Endothelial cell of umbilical vein (primary cell): ENCODE measurements around the gene CCR5AS.

Experiments used
- BruUV-seq: library from RNA; stranded (reverse); fragments of 400-500 nt; replicated peaks from 2 replicates; lab custom pipeline; 2021; lab: Mats Ljungman, UMichigan
- CTCF ChIA-PET: fragments of 300-600, 350-600 bp; sonication (Branson Sonifier 250); formaldehyde crosslinking; loops from one replicate; lab custom pipeline; 2021; ENCODE audit warnings: antibody characterized with exemption, inconsistent platforms; lab: Charles Lee
- POLR2A ChIA-PET: fragments of 300-600, 350-600 bp; sonication (Branson Sonifier 250); formaldehyde crosslinking; loops from one replicate; lab custom pipeline; 2021; ENCODE audit warnings: antibody characterized with exemption, inconsistent platforms; lab: Charles Lee
- DNase-seq: peaks from one replicate; pipeline ENCODE4 v3.0.0-alpha.2; 2011; ENCODE audit warnings: low read depth, low spot score
- FAIRE-seq: peaks from 2 replicates; lab custom pipeline; 2011; peaks lifted over from hg19 to GRCh38; lab: Jason Lieb, UNC
- H2AFZ ChIP-seq: 2 replicates; pipeline ENCODE4 v1.6.0; 2012; ENCODE audit warnings: low read depth, low read length, control low read depth, inconsistent platforms
- H3K27ac ChIP-seq: 2 replicates; pipeline ENCODE4 v1.5.1; 2011; ENCODE audit warnings: low read depth, mild to moderate bottlenecking, control low read depth, low read length, moderate library complexity; ENCODE audit not compliant: insufficient read depth
- H3K27me3 ChIP-seq, 2 experiments: 2 replicates each; pipeline versions ENCODE4 v1.6.0 to v1.6.1; 2011; ENCODE audit warnings: low read length in 2 of 2, mixed read lengths in 1 of 2; ENCODE audit not compliant: control insufficient read depth in 2 of 2, insufficient read depth in 2 of 2
- H3K36me3 ChIP-seq, 2 experiments: 2 replicates in 1 of 2; 3 replicates in 1 of 2; pipeline ENCODE4 v1.5.1; 2011; ENCODE audit warnings: low read length in 2 of 2, mild to moderate bottlenecking in 1 of 2, moderate library complexity in 1 of 2; ENCODE audit not compliant: control insufficient read depth in 2 of 2, insufficient read depth in 2 of 2; ENCODE audit errors: extremely low read depth in 1 of 2
- H3K4me1 ChIP-seq: 3 replicates; pipeline ENCODE4 v1.5.1; 2011; ENCODE audit warnings: mild to moderate bottlenecking, low read length; ENCODE audit not compliant: control insufficient read depth, insufficient read depth; ENCODE audit errors: extremely low read depth
- H3K4me2 ChIP-seq: 2 replicates; pipeline ENCODE4 v1.6.1; 2011; ENCODE audit warnings: low read length, control low read depth, mixed read lengths; ENCODE audit not compliant: insufficient read depth
- H3K4me3 ChIP-seq, 3 experiments: fragments of 200-600 bp in 1 of 3; sonication (generic), shearing (Covaris generic) in 1 of 3; replicated peaks in 1 of 3; 2 replicates each; pipeline ENCODE4 v1.5.1; 2011 to 2016; ENCODE audit warnings: control low read depth in 3 of 3, low read length in 3 of 3, mild to moderate bottlenecking in 2 of 3, inconsistent platforms in 1 of 3, low read depth in 1 of 3, moderate library complexity in 1 of 3; ENCODE audit not compliant: insufficient read depth in 1 of 3
- H3K79me2 ChIP-seq: 2 replicates; pipeline ENCODE4 v1.6.0; 2012; ENCODE audit warnings: low read length, inconsistent platforms; ENCODE audit not compliant: control insufficient read depth, insufficient read depth
- H3K9ac ChIP-seq: replicated peaks from 2 replicates; pipeline ENCODE3; 2011; ENCODE audit warnings: low read length, control low read depth; ENCODE audit not compliant: insufficient read depth; ENCODE audit errors: extremely low read depth
- H3K9me1 ChIP-seq: replicated peaks from 3 replicates; pipeline ENCODE4 v1.6.0; 2011; ENCODE audit warnings: mild to moderate bottlenecking, low read length; ENCODE audit not compliant: control insufficient read depth, insufficient read depth; ENCODE audit errors: extremely low read depth
- H3K9me3 ChIP-seq: replicated peaks from 2 replicates; pipeline ENCODE4 v1.5.1; 2012; ENCODE audit warnings: low read length, inconsistent platforms; ENCODE audit not compliant: control insufficient read depth, insufficient read depth
- H4K20me1 ChIP-seq: replicated peaks from 2 replicates; pipeline ENCODE3; 2011; ENCODE audit warnings: mild to moderate bottlenecking, low read length; ENCODE audit not compliant: control insufficient read depth, insufficient read depth; ENCODE audit errors: extremely low read depth
- CTCF ChIP-seq, 2 donors: IDR thresholded peaks; 1 replicate in 1 of 2; 2 replicates in 1 of 2; pipeline ENCODE4 v1.5.1; 2011; ENCODE audit warnings: low read length in 2 of 2, mild to moderate bottlenecking in 2 of 2, moderate library complexity in 2 of 2, control low read depth in 1 of 2, inconsistent platforms in 1 of 2, low read depth in 1 of 2; ENCODE audit not compliant: insufficient read depth in 1 of 2; ENCODE audit errors: extremely low read depth in 1 of 2
- EZH2 ChIP-seq: IDR thresholded peaks from 2 replicates; pipeline ENCODE4 v1.6.1; 2012; ENCODE audit warnings: borderline replicate concordance, low read depth, mild to moderate bottlenecking, moderate library complexity, low read length, inconsistent platforms; ENCODE audit not compliant: severe bottlenecking
- FOS ChIP-seq: IDR thresholded peaks from 2 replicates; pipeline ENCODE4 v1.6.1; 2011; ENCODE audit warnings: mild to moderate bottlenecking, low read length, moderate library complexity, borderline replicate concordance; ENCODE audit not compliant: insufficient read depth
- GATA2 ChIP-seq: IDR thresholded peaks from 2 replicates; pipeline ENCODE4 v1.7.0; 2011; ENCODE audit warnings: low read depth, mild to moderate bottlenecking, moderate library complexity, mixed read lengths, low read length; ENCODE audit not compliant: insufficient read length, insufficient read depth
- JUN ChIP-seq: IDR thresholded peaks from 2 replicates; pipeline ENCODE4 v1.6.1; 2011; ENCODE audit warnings: borderline replicate concordance, low read depth; ENCODE audit not compliant: insufficient read length, insufficient read depth
- MAX ChIP-seq: IDR thresholded peaks from 2 replicates; pipeline ENCODE4 v1.6.1; 2011; ENCODE audit not compliant: insufficient read depth, insufficient read length
- MYC ChIP-seq: IDR thresholded peaks from one replicate; pipeline ENCODE4 v1.6.1; 2011; ENCODE audit warnings: mild to moderate bottlenecking, low read depth, low read length
- POLR2A ChIP-seq: IDR thresholded peaks from 2 replicates; pipeline ENCODE4 v1.6.1; 2012; ENCODE audit warnings: low read depth, mild to moderate bottlenecking, control low read depth, low read length
- POLR2AphosphoS5 ChIP-seq: IDR thresholded peaks from 2 replicates; pipeline ENCODE4 v1.6.1; 2012; ENCODE audit warnings: low read depth, mild to moderate bottlenecking, control low read depth, low read length, moderate library complexity; ENCODE audit not compliant: insufficient read depth
- dilution Hi-C: fragments of 300-500 bp; cut with MboI; formaldehyde crosslinking; loops from one replicate; pipeline ENCODE4 v1.15.0; 2019; ENCODE audit warnings: low sequenced_read_pairs; ENCODE audit not compliant: extremely low pct_ligation_motif_present
- intact Hi-C: fragments of 100-400 bp; cut with micrococcal nuclease; formaldehyde crosslinking; loops from one replicate; pipeline ENCODE4 v1.10.0; 2022

The CCR5AS gene

GRCh38 chr3:46368569-46368968 lies 38.3 kb downstream of the CCR5AS start:
- FAIRE-seq (no peak), DNase-seq (no peak)
- BruUV-seq = no TSS peak
- dilution Hi-C loops (no loop called here), intact Hi-C loops (no loop called here)
- POLR2A ChIA-PET = no interaction called here
- no peak overlapping the region for H3K9ac ChIP-seq
- H3K4me1 ChIP-seq = no peaks in the 10 kb centered on the region
- H3K27me3 ChIP-seq = peaks cover 9 to 14% of the 10 kb centered on the region in 2 experiments
- no peaks in the 10 kb centered on the region for H4K20me1 ChIP-seq
- CTCF ChIA-PET = interaction anchor here (1.0 to 6.1 kb wide), 5 partner anchors 9 to 430 kb away, joined by 3 to 45 read pairs (median 4); no protein-coding TSS in a partner anchor
- H3K4me3 ChIP-seq = no peak overlapping the region
- H3K79me2 ChIP-seq = no peaks in the 10 kb centered on the region
- no peaks in the 10 kb centered on the region for H3K9me1 ChIP-seq
- no peak overlapping the region for H3K4me2 ChIP-seq
- H3K36me3 ChIP-seq = no peaks in the 10 kb centered on the region
- no peak overlapping the region for H2AFZ ChIP-seq
- H3K27ac ChIP-seq = no peak overlapping the region
- no peak for TF ChIP-seq CTCF (IDR thresholded peaks at IDR 0.05; ENCODE audit: extremely low read depth in 1 of 2, insufficient read depth in 1 of 2, low read depth in 1 of 2, low read length in 2 of 2)
- TF ChIP-seq EZH2 = no peak
- H3K9me3 ChIP-seq = no peaks in the 10 kb centered on the region

GRCh38 chr3:46367811-46368210 lies 39.1 kb downstream of the CCR5AS start:
- dilution Hi-C loops (no loop called here), intact Hi-C loops (no loop called here)
- H3K79me2 ChIP-seq = no peaks in the 10 kb centered on the region
- H3K36me3 ChIP-seq = no peaks in the 10 kb centered on the region
- no peaks in the 10 kb centered on the region for H3K9me3 ChIP-seq
- H3K27ac ChIP-seq = no peak overlapping the region
- H3K9ac ChIP-seq = no peak overlapping the region
- H4K20me1 ChIP-seq = no peaks in the 10 kb centered on the region
- DNase-seq (no peak), FAIRE-seq (no peak)
- no peak overlapping the region for H3K4me3 ChIP-seq
- H3K9me1 ChIP-seq = no peaks in the 10 kb centered on the region
- no peaks in the 10 kb centered on the region for H3K4me1 ChIP-seq
- no peak overlapping the region for H3K4me2 ChIP-seq
- ChIA-PET POLR2A (no interaction called here), CTCF (interaction anchor here (4.0 to 6.1 kb wide), 2 partner anchors 10 to 92 kb away, joined by 32 to 45 read pairs; no protein-coding TSS in a partner anchor)
- no TSS peak for BruUV-seq
- H2AFZ ChIP-seq = no peak overlapping the region
- H3K27me3 ChIP-seq = peaks cover 8 to 14% of the 10 kb centered on the region in 2 experiments
- TF ChIP-seq MAX (no peak), POLR2AphosphoS5 (no peak), GATA2 (no peak), FOS (no peak), JUN (no peak), EZH2 (no peak), POLR2A (no peak), MYC (no peak), CTCF (IDR thresholded peaks at IDR 0.05; ENCODE audit: extremely low read depth in 1 of 2, insufficient read depth in 1 of 2, low read depth in 1 of 2, low read length in 2 of 2) (no peak)
